HG03521 (cell line): Measurements from ENCODE around the gene FMNL1.

Experiments used
- ATAC-seq: cut with Tn5 transposase; IDR thresholded peaks from one replicate; pipeline ENCODE4 v1.9.1; 2021; ENCODE audit warnings: mild to moderate bottlenecking, moderate library complexity; ENCODE audit not compliant: unreplicated experiment

FMNL1 gene

GRCh38 chr17:45277992-45278391 lies 56.3 kb downstream of the FMNL1 start:
- no peak for ATAC-seq

- no peak for ATAC-seq
These were observed 58.2 kb downstream of the FMNL1 start for GRCh38 chr17:45279898-45280297.

- no peak for ATAC-seq
These were observed 61.3 kb downstream of the FMNL1 start for GRCh38 chr17:45282683-45283644.

- no peak for ATAC-seq
These were observed 62.0 kb downstream of the FMNL1 start for GRCh38 chr17:45283711-45284110.

GRCh38 chr17:45284176-45285140 lies 62.8 kb downstream of the FMNL1 start:
- no peak for ATAC-seq

GRCh38 chr17:45286286-45286685 lies 64.6 kb downstream of the FMNL1 start:
- no peak for ATAC-seq

GRCh38 chr17:45287526-45288500 lies 66.1 kb downstream of the FMNL1 start:
- no peak for ATAC-seq

GRCh38 chr17:45288825-45289224 lies 67.1 kb downstream of the FMNL1 start:
- no peak for ATAC-seq

- no peak for ATAC-seq
These were observed 67.9 kb downstream of the FMNL1 start for GRCh38 chr17:45289301-45290268.

- no peak for ATAC-seq
These were observed 68.6 kb downstream of the FMNL1 start for GRCh38 chr17:45290269-45290765.

- ATAC-seq: no peak
These were observed 69.6 kb downstream of the FMNL1 start for GRCh38 chr17:45291171-45291805.

GRCh38 chr17:45292696-45293412 lies 71.2 kb downstream of the FMNL1 start:
- ATAC-seq: no peak

GRCh38 chr17:45293413-45294211 lies 71.9 kb downstream of the FMNL1 start:
- no peak for ATAC-seq

GRCh38 chr17:45294506-45294905 lies 72.8 kb downstream of the FMNL1 start:
- ATAC-seq: no peak

GRCh38 chr17:45296003-45296832 lies 74.5 kb downstream of the FMNL1 start:
- ATAC-seq: no peak

GRCh38 chr17:45296833-45297124 lies 75.1 kb downstream of the FMNL1 start:
- ATAC-seq: no peak
